Upper lobe of left lung (tissue), 6 donors: Measurements from ENCODE around the gene DACT2. TPM values are rescaled to one million over a fixed set of nuclear protein-coding genes. Genes with fewer than 3 reads are reported as not detected.

ENCODE experiments used
- ATAC-seq, 2 donors: fragments of 200-7000 bp; cut with Tn5 transposase; one replicate each; pipeline ENCODE4 v1.9.1; 2022; ENCODE audit warnings: mild to moderate bottlenecking in 2 of 2, moderate library complexity in 2 of 2; ENCODE audit not compliant: low FRiP score in 2 of 2
- DNase-seq, 2 donors: peaks; one replicate each; pipeline ENCODE4 v3.0.0-alpha.2; 2019 to 2020
- H3K27ac ChIP-seq, 4 donors: fragments of 200-600 bp; sonication (generic); one replicate each; pipeline ENCODE4 v1.5.1; 2016 to 2019
- H3K27me3 ChIP-seq, 4 donors: fragments of 200-600 bp; sonication (generic); one replicate each; pipeline ENCODE4 v1.5.1; 2017 to 2019
- H3K36me3 ChIP-seq, 4 donors: fragments of 200-600 bp; sonication (generic); one replicate each; pipeline ENCODE4 v1.5.1; 2016 to 2019
- H3K4me1 ChIP-seq, 4 donors: fragments of 200-600 bp; sonication (generic); one replicate each; pipeline ENCODE4 v1.5.1; 2018 to 2019
- H3K4me3 ChIP-seq, 4 donors: fragments of 200-600 bp; sonication (generic); one replicate each; pipeline ENCODE4 v1.5.1; 2017 to 2019; ENCODE audit warnings: mild to moderate bottlenecking in 2 of 4, moderate library complexity in 1 of 4
- H3K9me3 ChIP-seq, 4 donors: fragments of 200-600 bp; sonication (generic); one replicate each; pipeline ENCODE4 v1.5.1; 2018 to 2019
- EP300 ChIP-seq, 4 donors: sonication (generic); formaldehyde crosslinking; IDR thresholded peaks; one replicate each; pipeline ENCODE4 v1.5.1; 2017; ENCODE audit warnings: antibody characterized with exemption in 4 of 4, control low read depth in 2 of 4
- POLR2A ChIP-seq, 4 donors: fragments of 450-650 bp; IDR thresholded peaks; one replicate each; pipeline ENCODE4 v1.5.1; 2016 to 2017; ENCODE audit warnings: antibody characterized with exemption in 4 of 4, mild to moderate bottlenecking in 2 of 4
- POLR2AphosphoS5 ChIP-seq, 2 donors: sonication (generic); formaldehyde crosslinking; IDR thresholded peaks; one replicate each; pipeline ENCODE4 v1.5.1; 2017; ENCODE audit warnings: antibody characterized with exemption in 2 of 2
- WGBS, 2 donors: methylation state at CpG; one replicate each; pipeline ENCODE4 v1.1.5; 2017 to 2018; 5-methylcytosine and 5-hydroxymethylcytosine counted together
- total RNA-seq, 6 donors: library from RNA; depleted of rRNA in 4 of 6; stranded (reverse); fragments of >200 nt in 4 of 6; gene quantifications; one replicate each; pipeline versions ENCODE4 v1.1.0 to v1.2.1, GENCODE V29; 2016 to 2021
- TF ChIP-seq, protein P1 (sequence below), 6 experiments: fragments of 450-650 bp in 4 of 6; fragments of 200-600 bp in 2 of 6; sonication (generic) in 2 of 6; IDR thresholded peaks; one replicate each; pipeline ENCODE4 v1.5.1; 2016 to 2019; ENCODE audit warnings: antibody characterized with exemption in 6 of 6
- donor health status: DM: no; HTN: no; CAD: no; lungs with moderate emphysema.
- donor health status: DM: no; HTN: yes; CAD: no; lungs with severe emphysema.

The DACT2 gene
- total RNA-seq, 6 donors from 2014 or later = 0.44 to 13.6 (median 3.2) TPM

DNA sequence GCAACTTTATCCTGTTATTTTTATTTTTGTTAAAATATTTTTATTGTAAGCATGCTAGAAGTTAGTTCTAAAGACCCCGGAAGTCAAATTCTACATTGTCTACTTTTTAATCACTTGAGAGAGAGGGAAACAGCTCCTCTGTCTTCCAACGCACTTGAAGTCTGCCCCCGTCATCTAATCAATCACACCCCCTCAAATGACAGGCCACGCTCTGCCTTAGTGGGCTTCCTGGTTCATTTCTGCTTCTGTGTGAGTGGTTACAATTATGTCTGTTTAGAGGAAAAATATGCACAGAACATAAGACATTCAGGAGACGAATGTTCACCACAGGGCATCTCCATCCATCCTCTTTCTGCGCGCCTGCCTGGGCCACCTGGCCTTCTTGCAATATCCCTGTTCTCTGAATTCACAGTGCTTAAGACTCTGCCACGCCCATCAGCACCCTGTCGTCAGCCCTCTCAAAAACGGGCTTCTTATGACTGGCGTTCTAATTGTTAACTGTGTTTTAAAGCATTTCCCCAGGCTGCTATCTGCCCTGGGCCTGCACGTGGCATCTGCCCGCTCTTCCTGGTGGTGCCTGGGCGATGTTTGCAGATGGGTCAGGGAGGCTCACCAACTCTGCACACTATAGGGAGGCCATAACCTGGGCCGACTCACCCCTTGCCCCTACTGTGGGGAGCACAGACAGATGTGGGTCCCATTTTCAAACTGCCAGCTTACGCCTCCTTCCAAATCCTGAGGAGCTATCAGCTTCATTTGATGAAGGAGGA, 15.4 kb downstream of the DACT2 start:
- ATAC-seq (no peak), DNase-seq (no peak)
- WGBS, 2 donors = 85 to 87% methylated on average over 12 to 16 of the region's 16 CpGs
- TF ChIP-seq POLR2A (IDR thresholded peaks at IDR 0.05) = no peak
- TF ChIP-seq, protein P1, sequence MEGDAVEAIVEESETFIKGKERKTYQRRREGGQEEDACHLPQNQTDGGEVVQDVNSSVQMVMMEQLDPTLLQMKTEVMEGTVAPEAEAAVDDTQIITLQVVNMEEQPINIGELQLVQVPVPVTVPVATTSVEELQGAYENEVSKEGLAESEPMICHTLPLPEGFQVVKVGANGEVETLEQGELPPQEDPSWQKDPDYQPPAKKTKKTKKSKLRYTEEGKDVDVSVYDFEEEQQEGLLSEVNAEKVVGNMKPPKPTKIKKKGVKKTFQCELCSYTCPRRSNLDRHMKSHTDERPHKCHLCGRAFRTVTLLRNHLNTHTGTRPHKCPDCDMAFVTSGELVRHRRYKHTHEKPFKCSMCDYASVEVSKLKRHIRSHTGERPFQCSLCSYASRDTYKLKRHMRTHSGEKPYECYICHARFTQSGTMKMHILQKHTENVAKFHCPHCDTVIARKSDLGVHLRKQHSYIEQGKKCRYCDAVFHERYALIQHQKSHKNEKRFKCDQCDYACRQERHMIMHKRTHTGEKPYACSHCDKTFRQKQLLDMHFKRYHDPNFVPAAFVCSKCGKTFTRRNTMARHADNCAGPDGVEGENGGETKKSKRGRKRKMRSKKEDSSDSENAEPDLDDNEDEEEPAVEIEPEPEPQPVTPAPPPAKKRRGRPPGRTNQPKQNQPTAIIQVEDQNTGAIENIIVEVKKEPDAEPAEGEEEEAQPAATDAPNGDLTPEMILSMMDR (IDR thresholded peaks at IDR 0.05) = no peak
- no peak for TF ChIP-seq POLR2AphosphoS5 (IDR thresholded peaks at IDR 0.05)
- no peak for TF ChIP-seq EP300 (IDR thresholded peaks at IDR 0.05)
- Histone ChIP-seq H3K4me3 (no peak overlapping the region), H3K36me3 (no peaks in the 10 kb centered on the region), H3K4me1 (no peaks in the 10 kb centered on the region), H3K27me3 (no peaks in the 10 kb centered on the region), H3K27ac (no peak overlapping the region), H3K9me3 (no peaks in the 10 kb centered on the region)

DNA sequence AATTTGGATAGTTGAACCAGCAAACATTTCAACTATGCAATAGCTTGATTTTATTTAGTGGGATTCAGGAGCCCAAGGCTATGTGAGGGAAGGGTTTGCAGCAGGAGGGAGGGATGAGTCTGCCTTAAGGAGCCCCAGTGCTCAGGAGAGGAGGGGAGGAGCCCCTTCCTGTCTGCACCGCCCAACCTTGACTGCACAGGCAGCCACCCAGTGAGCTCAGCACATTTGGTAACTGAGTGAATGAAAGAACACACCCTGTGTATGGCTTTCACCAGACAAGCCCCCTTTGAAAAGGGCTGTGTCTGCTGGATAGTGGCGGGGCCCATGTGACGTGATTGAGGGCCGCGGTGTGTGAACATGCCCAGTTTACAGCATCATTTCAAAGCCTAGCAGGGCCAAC, 17.0 kb downstream of the DACT2 start:
- no peaks in the 10 kb centered on the region for H3K9me3 ChIP-seq
- no peaks in the 10 kb centered on the region for H3K4me1 ChIP-seq
- 70 to 72% methylated on average over 5 of the region's 5 CpGs for WGBS, 2 donors
- H3K4me3 ChIP-seq = no peak overlapping the region
- TF ChIP-seq POLR2AphosphoS5 (IDR thresholded peaks at IDR 0.05) (no peak), EP300 (IDR thresholded peaks at IDR 0.05) (no peak), POLR2A (IDR thresholded peaks at IDR 0.05) (no peak)
- TF ChIP-seq, protein P1 (IDR thresholded peaks at IDR 0.05) = no peak
- no peak overlapping the region for H3K27ac ChIP-seq
- DNase-seq (no peak), ATAC-seq (peak in 1 of 2 donors; percentile 84)
- H3K27me3 ChIP-seq = no peaks in the 10 kb centered on the region
- H3K36me3 ChIP-seq = no peaks in the 10 kb centered on the region

DNA sequence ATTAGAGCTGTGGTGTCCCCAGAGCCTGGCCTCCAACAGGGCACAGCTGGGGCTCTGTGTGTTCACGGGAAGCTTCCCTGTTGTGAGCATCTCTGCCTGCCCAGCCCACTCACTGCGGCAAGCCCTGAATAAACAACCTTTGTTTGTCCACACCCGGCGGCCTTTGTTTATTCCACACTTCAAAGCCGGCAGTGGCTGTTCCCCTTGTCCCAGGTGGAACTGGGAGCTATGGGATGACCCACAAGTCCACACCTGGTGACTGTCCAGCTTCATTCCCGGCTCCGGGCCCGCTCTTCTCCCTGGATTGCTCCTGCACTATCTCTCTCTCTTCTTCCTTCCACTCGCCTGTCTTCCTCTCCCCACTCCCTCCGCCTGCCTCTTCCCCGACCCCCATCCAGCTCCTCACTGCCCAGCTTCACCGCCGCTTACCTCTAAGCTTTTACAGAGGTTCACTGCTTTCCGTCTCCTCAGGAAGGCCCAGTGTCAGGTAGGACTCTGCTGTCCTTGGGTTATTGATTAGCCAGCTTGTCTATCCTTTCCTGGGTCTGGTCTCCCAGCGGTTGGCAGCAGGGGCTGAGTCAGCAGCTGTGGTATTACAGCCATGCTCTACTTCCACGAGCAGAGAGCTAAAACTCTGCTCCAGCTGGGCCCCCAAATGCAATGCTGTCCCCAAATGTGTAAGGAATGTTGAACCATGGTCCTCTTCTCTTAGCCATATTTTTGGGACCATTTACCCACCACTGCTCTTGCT, 17.8 kb downstream of the DACT2 start:
- no peak for TF ChIP-seq POLR2AphosphoS5 (IDR thresholded peaks at IDR 0.05)
- TF ChIP-seq, protein P1 (IDR thresholded peaks at IDR 0.05) = no peak
- no peak for TF ChIP-seq POLR2A (IDR thresholded peaks at IDR 0.05)
- TF ChIP-seq EP300 (IDR thresholded peaks at IDR 0.05) = no peak
- H3K4me3 ChIP-seq = no peak overlapping the region
- WGBS, 2 donors = 56 to 60% methylated on average over 16 of the region's 16 CpGs
- no peaks in the 10 kb centered on the region for H3K27me3 ChIP-seq
- ATAC-seq (no peak), DNase-seq (no peak)
- H3K4me1 ChIP-seq = no peaks in the 10 kb centered on the region
- H3K9me3 ChIP-seq = no peaks in the 10 kb centered on the region
- no peaks in the 10 kb centered on the region for H3K36me3 ChIP-seq
- no peak overlapping the region for H3K27ac ChIP-seq

DNA sequence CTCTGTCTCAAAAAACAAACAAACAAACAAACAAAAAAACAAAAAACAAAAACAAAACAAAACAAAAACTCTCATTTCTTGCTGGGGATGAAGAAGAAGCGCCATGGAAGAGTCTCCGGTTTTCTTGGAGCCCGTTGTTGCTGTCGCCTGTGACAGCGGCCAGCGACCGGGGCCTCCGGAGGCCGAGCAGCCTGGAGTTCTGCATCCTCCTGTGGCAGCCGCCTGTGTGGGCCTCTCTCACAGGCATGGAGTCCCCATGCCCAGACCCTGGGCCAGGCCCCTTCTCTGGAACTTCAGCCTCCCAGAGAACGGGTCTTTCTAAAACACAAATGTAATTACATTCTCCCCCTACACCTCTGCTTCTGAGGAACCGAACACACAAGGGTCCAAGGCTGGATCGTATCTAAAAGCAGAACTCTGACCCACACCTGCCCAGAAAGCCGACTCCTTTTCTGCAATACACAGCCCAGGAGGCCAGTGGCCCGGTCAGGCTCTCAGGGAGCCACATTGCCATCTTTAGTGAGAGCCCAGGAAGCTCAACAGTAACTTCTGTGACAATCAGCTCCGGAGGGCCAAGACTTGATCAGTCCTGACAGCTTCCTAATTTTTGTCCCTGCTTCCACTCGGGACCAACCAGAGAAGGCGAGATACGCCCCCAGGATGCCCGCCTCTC, 18.5 kb downstream of the DACT2 start:
- H3K27ac ChIP-seq = no peak overlapping the region
- no peak for ATAC-seq

More for the DNA sequence above, 18.5 kb downstream of the DACT2 start:
- H3K27me3 ChIP-seq = no peaks in the 10 kb centered on the region
- no peaks in the 10 kb centered on the region for H3K36me3 ChIP-seq
- no peaks in the 10 kb centered on the region for H3K4me1 ChIP-seq
- no peak overlapping the region for H3K4me3 ChIP-seq
- DNase-seq = peak in 1 of 2 donors; percentile 66
- H3K9me3 ChIP-seq = no peaks in the 10 kb centered on the region
- TF ChIP-seq, protein P1 (IDR thresholded peaks at IDR 0.05) = no peak
- TF ChIP-seq POLR2AphosphoS5 (IDR thresholded peaks at IDR 0.05) (no peak), EP300 (IDR thresholded peaks at IDR 0.05) (no peak), POLR2A (IDR thresholded peaks at IDR 0.05) (no peak)
- WGBS, 2 donors = 86 to 90% methylated on average over 17 to 20 of the region's 20 CpGs
